ENCODE data around the gene ZNF280A.
A peak's percentile ranks its signal among the peaks of the same experiment; 100 is the strongest.
"Not testable (repeated sequence)": the region's sequence is repeated elsewhere in the genome, so short reads cannot be mapped to it uniquely, and the experiment has no call there.

Gene ZNF280A

GRCh38 chr22:22532547-22533071 lies 12.5 kb upstream of the ZNF280A start:
- H3K4me1 Mint-ChIP-seq; H3K27me3 Mint-ChIP-seq; DNase-seq (ENCODE audit: low spot score in 2 of 2): not testable (repeated sequence)

GRCh38 chr22:22531770-22532546 lies 11.9 kb upstream of the ZNF280A start:
- no peak for DNase-seq (ENCODE audit: low spot score in 2 of 2)
- Mint-ChIP-seq H3K27ac (no peak overlapping the region), H3K9me3 (peaks cover 2% of the 10 kb centered on the region), H3K27me3 (peaks cover 4% of the 10 kb centered on the region), H3K36me3 (no peaks in the 10 kb centered on the region), H3K4me1 (no peaks in the 10 kb centered on the region), H3K4me3 (no peak overlapping the region)
- ATAC-seq (ENCODE audit: low read depth), result no peak

More at GRCh38 chr22:22532547-22533071, 12.5 kb upstream of the ZNF280A start:
- H3K27ac Mint-ChIP-seq; H3K4me3 Mint-ChIP-seq; ATAC-seq (ENCODE audit: low read depth); H3K9me3 Mint-ChIP-seq; H3K36me3 Mint-ChIP-seq: not testable (repeated sequence)

- no peak for ATAC-seq (ENCODE audit: low read depth)
- no peak for DNase-seq (ENCODE audit: low spot score in 2 of 2)
- H3K36me3 Mint-ChIP-seq, result no peaks in the 10 kb centered on the region
- peaks cover 2% of the 10 kb centered on the region for H3K9me3 Mint-ChIP-seq
- no peaks in the 10 kb centered on the region for H3K4me1 Mint-ChIP-seq
- no peak overlapping the region for H3K27ac Mint-ChIP-seq
- peaks cover 2% of the 10 kb centered on the region for H3K27me3 Mint-ChIP-seq
- H3K4me3 Mint-ChIP-seq, result no peak overlapping the region
Measured at GRCh38 chr22:22528780-22529179, 8.7 kb upstream of the ZNF280A start.

- H3K27ac Mint-ChIP-seq, result no peak overlapping the region
- ATAC-seq (ENCODE audit: low read depth), result no peak
- no peaks in the 10 kb centered on the region for H3K36me3 Mint-ChIP-seq
- H3K4me1 Mint-ChIP-seq, result no peaks in the 10 kb centered on the region
- no peak for DNase-seq (ENCODE audit: low spot score in 2 of 2)
- peaks cover 2% of the 10 kb centered on the region for H3K9me3 Mint-ChIP-seq
- no peak overlapping the region for H3K4me3 Mint-ChIP-seq
- H3K27me3 Mint-ChIP-seq, result peaks cover 6% of the 10 kb centered on the region
Measured at GRCh38 chr22:22527312-22527711, 7.2 kb upstream of the ZNF280A start.

GRCh38 chr22:22526125-22526912 lies 6.2 kb upstream of the ZNF280A start:
- Mint-ChIP-seq H3K9me3 (peaks cover 2% of the 10 kb centered on the region), H3K27ac (no peak overlapping the region), H3K27me3 (peaks cover 6% of the 10 kb centered on the region), H3K4me1 (no peaks in the 10 kb centered on the region), H3K4me3 (no peak overlapping the region), H3K36me3 (no peaks in the 10 kb centered on the region)
- ATAC-seq (ENCODE audit: low read depth), result no peak
- no peak for DNase-seq (ENCODE audit: low spot score in 2 of 2)

- no peak for ATAC-seq (ENCODE audit: low read depth)
- Mint-ChIP-seq H3K27ac (no peak overlapping the region), H3K27me3 (peaks cover 4% of the 10 kb centered on the region), H3K4me3 (no peak overlapping the region), H3K36me3 (no peaks in the 10 kb centered on the region), H3K4me1 (no peaks in the 10 kb centered on the region), H3K9me3 (peaks cover 2% of the 10 kb centered on the region)
- no peak for DNase-seq (ENCODE audit: low spot score in 2 of 2)
Measured at GRCh38 chr22:22523494-22523893, 3.4 kb upstream of the ZNF280A start.

- Mint-ChIP-seq H3K4me1 (no peaks in the 10 kb centered on the region), H3K36me3 (no peaks in the 10 kb centered on the region), H3K9me3 (no peaks in the 10 kb centered on the region), H3K27ac (no peak overlapping the region), H3K4me3 (no peak overlapping the region), H3K27me3 (peaks cover 8% of the 10 kb centered on the region)
- ATAC-seq (ENCODE audit: low read depth) (no peak), DNase-seq (ENCODE audit: low spot score in 2 of 2) (no peak)
Measured at GRCh38 chr22:22521631-22522030, 1.6 kb upstream of the ZNF280A start.

GRCh38 chr22:22520667-22521602 lies 865 bp upstream of the ZNF280A start:
- H3K9me3 Mint-ChIP-seq, result no peaks in the 10 kb centered on the region
- H3K27me3 Mint-ChIP-seq, result peaks cover 12% of the 10 kb centered on the region

GRCh38 chr22:22519591-22519990 lies 479 bp downstream of the ZNF280A start:
- no peaks in the 10 kb centered on the region for H3K4me1 Mint-ChIP-seq
- H3K27me3 Mint-ChIP-seq, result peaks cover 12% of the 10 kb centered on the region
- no peaks in the 10 kb centered on the region for H3K36me3 Mint-ChIP-seq
- no peak overlapping the region for H3K27ac Mint-ChIP-seq
- H3K4me3 Mint-ChIP-seq, result no peak overlapping the region
- H3K9me3 Mint-ChIP-seq, result no peaks in the 10 kb centered on the region
- DNase-seq (ENCODE audit: low spot score in 2 of 2) (no peak), ATAC-seq (ENCODE audit: low read depth) (no peak)

More at GRCh38 chr22:22520667-22521602, 865 bp upstream of the ZNF280A start:
- H3K27ac Mint-ChIP-seq, result no peak overlapping the region
- H3K4me3 Mint-ChIP-seq, result no peak overlapping the region
- no peaks in the 10 kb centered on the region for H3K4me1 Mint-ChIP-seq
- ATAC-seq (ENCODE audit: low read depth) (no peak), DNase-seq (ENCODE audit: low spot score in 2 of 2) (no peak)
- no peaks in the 10 kb centered on the region for H3K36me3 Mint-ChIP-seq

- no peaks in the 10 kb centered on the region for H3K36me3 Mint-ChIP-seq
- ATAC-seq (ENCODE audit: low read depth) (no peak), DNase-seq (ENCODE audit: low spot score in 2 of 2) (no peak)
- no peaks in the 10 kb centered on the region for H3K9me3 Mint-ChIP-seq
- peaks cover 5% of the 10 kb centered on the region for H3K4me1 Mint-ChIP-seq
- peaks cover 8% of the 10 kb centered on the region for H3K27me3 Mint-ChIP-seq
- H3K4me3 Mint-ChIP-seq, result no peak overlapping the region
- H3K27ac Mint-ChIP-seq, result no peak overlapping the region
Measured at GRCh38 chr22:22516992-22517391, 3.1 kb downstream of the ZNF280A start.

GRCh38 chr22:22515890-22516289 lies 4.2 kb downstream of the ZNF280A start:
- Mint-ChIP-seq H3K4me1 (peaks cover 7% of the 10 kb centered on the region), H3K9me3 (no peaks in the 10 kb centered on the region), H3K4me3 (no peak overlapping the region), H3K27ac (no peak overlapping the region), H3K27me3 (peaks cover 8% of the 10 kb centered on the region), H3K36me3 (peaks cover 2% of the 10 kb centered on the region)
- DNase-seq (ENCODE audit: low spot score in 2 of 2) (no peak), ATAC-seq (ENCODE audit: low read depth) (no peak)

GRCh38 chr22:22514431-22514830 lies 5.6 kb downstream of the ZNF280A start:
- H3K9me3 Mint-ChIP-seq, H3K36me3 Mint-ChIP-seq: not testable (repeated sequence)

GRCh38 chr22:22513619-22514018 lies 6.5 kb downstream of the ZNF280A start:
- no peak overlapping the region for H3K4me3 Mint-ChIP-seq
- DNase-seq (ENCODE audit: low spot score in 2 of 2) (no peak), ATAC-seq (ENCODE audit: low read depth) (no peak)
- peaks cover 2% of the 10 kb centered on the region for H3K36me3 Mint-ChIP-seq
- peaks cover 9% of the 10 kb centered on the region for H3K4me1 Mint-ChIP-seq
- H3K27me3 Mint-ChIP-seq, result peaks cover 8% of the 10 kb centered on the region
- H3K27ac Mint-ChIP-seq, result no peak overlapping the region
- peaks cover 3% of the 10 kb centered on the region for H3K9me3 Mint-ChIP-seq

More at GRCh38 chr22:22514431-22514830, 5.6 kb downstream of the ZNF280A start:
- peak overlapping the region; percentile 23 for H3K27ac Mint-ChIP-seq
- DNase-seq (ENCODE audit: low spot score in 2 of 2); H3K4me1 Mint-ChIP-seq; H3K4me3 Mint-ChIP-seq; ATAC-seq (ENCODE audit: low read depth); H3K27me3 Mint-ChIP-seq: not testable (repeated sequence)

Measured in memory B cell (primary cell).